Measurements from ENCODE around the gene TRAPPC4.
"Not testable (repeated sequence)": the region's sequence is repeated elsewhere in the genome, so short reads cannot be mapped to it uniquely, and the experiment has no call there.

TRAPPC4 gene

GRCh38 chr11:119014209-119014924, 4.2 kb upstream of the TRAPPC4 start:
- no peak for DNase-seq

DNA sequence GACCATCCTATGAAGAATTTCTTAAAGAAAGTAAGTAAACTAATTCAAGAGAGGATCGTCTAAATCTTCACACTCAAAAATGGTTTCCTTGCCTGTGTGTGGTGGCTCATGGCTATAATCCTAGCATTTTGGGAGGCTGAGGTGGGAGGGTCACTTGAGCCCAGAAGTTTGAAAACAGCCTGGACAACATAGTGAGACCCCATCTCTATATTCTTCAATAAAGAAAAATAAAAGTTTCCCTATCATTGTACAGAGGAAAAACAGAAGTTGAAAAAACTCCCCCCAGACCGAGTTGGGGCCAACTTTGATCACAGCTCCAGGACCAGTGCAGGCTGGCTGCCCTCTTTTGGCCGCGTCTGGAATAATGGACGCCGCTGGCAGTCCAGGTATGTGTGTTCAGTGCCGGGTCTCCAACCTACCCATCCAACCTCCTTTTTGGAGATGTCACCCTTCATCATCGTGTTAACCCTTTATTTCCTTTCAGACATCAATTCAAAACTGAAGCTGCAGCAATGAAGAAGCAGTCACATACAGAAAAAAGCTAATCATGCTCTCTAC, 3.4 kb upstream of the TRAPPC4 start:
- DNase-seq, result no peak

DNA sequence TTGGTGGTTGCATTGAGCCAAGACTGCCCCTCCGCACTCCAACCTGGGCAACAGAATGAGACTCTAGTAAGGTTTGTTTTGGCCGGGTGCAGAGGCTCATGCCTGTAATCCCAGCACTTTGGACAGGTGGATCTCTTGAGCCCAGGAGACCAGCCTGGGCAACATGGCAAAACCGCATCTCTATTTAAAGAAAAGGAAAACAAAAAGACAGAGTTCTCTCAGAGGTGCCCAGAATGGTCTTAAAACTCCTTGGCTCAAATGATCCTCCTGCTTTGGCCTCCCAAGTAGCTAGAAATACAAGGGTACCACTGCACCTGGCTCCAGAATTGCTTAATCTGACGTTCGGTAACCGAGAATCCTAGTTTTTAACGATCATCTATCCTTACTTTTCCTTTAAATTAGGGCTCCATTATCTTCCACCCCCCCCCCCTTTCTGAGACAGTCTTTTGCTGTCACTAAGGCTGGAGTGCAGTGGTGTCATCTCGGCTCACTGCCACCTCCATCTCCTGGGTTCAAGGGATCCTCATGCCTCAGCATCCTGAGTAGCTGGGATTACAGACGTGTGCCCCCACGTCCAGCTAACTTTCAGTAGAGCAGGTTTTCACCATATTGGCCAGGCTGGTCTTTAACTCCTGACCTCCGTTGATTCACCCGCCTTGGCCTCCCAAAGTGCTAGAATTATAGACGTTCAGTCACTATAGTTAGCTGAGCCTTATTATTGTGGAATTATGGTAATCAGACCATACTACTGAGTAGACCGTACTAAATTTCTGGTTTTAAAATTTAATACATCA, 2.2 kb upstream of the TRAPPC4 start:
- DNase-seq, result no peak

GRCh38 chr11:119017377-119017776, 1.2 kb upstream of the TRAPPC4 start:
- DNase-seq, result not testable (repeated sequence)

- DNase-seq, result no peak
These were observed 1.4 kb downstream of the TRAPPC4 start for GRCh38 chr11:119019996-119020395.

- DNase-seq, result no peak
These were observed 3.1 kb downstream of the TRAPPC4 start for GRCh38 chr11:119021631-119022030.

- no peak for DNase-seq
These were observed 5.2 kb downstream of the TRAPPC4 start for GRCh38 chr11:119023741-119024140.

GRCh38 chr11:119024430-119025098, 6.0 kb downstream of the TRAPPC4 start:
- no peak for DNase-seq

DNA sequence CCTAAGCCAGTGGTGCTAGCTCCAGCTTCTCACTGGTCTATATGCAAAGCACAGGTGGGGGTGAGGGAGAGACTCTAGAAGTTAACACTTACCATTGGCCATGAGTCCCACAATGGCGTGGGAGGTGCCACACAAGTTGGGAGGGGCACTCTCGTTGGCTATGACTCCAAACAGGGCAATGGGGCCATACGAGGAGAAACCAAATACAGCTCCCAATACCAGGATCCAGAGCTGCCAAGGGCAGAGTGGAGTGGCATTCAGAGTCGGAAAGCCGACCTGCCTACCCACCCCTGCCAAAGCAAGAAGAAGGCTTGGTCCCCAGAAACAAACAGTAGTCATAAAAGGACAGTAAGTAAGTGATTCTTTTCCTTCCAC, 6.5 kb downstream of the TRAPPC4 start:
- DNase-seq, result no peak

- DNase-seq, result no peak
These were observed 7.0 kb downstream of the TRAPPC4 start for GRCh38 chr11:119025541-119025940.

DNA sequence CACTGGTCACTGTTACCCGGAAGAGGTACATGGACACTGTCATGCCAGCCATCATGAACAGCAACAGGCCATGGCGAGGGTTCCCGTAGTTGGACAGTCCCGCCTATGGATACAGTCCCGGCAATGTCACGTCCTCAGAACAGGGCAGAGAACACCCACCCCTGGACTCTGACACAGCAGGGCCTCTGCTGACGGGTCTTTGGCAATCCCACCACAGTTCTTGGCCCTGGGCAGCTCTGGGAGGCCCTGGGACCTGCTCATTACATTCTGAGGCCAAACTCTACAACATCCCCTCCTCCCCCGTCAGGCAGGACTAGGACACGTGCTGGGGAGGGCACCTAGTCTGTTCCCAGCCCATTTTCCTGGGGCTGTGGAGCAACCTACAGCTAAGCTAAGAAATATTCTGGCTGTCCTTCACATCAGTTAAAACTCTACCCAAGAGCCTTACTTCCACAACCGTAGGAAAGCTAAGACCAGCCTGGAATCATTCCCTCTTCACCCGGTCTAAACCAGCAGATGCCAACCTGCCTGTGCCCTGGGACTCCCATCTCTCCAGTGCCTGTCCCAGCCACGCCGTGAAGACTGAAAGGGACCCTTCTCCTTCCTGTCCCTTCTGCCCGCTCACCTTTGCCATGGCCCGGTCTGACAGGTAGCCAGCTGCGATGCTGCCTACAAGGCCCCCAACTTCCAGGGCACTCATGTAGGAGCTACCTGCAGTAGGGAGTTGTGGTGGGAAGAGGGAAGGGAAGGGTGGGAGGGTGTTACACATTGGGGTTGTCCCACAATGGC, 7.6 kb downstream of the TRAPPC4 start:
- no peak for DNase-seq

- no peak for DNase-seq
These were observed 8.4 kb downstream of the TRAPPC4 start for GRCh38 chr11:119026970-119027369.

DNA sequence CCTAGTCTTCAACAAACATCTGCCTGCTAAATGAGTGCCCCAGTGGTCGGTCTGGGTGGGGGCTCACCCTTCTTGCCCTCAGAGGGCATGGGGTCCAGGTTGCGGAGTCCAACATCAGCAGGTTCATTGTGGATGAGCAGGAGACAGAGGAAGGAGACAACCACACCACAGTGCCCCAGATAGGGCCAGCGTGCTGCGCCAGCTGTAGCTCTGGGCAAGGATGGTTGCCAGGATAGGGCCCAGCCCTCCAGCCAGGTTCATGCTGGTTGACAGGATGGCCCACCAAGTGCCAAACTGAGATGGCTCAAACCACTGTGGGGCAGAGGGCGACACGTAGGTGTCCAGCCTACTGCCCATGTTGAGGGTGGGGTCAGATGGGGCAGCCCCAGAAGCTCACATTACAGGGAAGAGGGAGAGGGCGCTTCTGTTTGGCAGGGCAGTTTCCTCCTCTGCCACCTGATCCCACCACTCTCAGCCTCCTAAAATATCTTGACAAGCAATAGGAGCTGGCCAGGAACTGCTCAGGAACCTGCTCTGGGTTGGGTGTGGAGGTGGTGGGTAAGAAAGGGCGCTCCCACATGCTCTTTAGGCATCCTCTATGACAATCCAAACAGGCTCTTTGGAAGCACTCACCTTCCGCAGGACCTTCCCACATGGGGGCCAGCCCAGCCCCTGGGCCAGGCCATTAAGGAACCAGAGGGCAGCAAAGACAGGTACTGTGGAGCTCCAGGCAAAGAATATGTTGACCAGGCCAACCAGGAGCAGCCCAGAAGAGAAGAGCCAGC, 9.2 kb downstream of the TRAPPC4 start:
- DNase-seq, result no peak

DNA sequence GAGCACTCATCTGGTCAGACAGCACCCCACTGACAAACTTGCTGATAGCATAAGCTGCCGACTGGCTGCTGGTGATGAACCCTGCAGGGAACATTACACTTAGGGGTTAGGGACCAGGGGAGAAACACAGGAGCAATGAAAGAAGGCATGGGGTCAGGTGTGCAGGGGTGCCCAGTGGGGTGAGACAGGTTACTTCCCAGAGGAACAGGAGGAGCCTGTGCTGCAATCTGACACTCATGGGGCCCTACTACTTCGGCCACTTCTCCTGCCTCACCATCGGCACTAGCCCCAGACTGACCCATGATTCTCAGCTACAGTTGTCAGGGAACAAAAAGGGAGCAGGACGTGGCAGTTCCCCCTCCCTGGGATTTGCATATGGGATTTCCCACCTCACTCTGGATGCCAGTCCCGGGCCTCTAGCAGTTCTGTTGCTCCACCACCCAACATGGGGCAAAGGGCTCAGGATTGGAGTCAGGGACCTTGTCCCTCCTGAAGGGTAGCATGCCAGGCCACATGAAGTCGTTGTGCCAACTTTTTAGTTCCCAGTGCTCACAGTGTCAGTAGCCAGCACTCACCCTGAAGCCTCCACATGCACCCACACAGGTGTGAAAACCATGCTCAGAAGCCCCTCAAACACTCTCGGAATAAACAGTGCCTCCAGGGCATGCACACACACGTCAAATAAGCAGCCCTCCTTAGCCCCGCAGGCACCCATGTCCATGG, 9.9 kb downstream of the TRAPPC4 start:
- DNase-seq, result no peak

DNA sequence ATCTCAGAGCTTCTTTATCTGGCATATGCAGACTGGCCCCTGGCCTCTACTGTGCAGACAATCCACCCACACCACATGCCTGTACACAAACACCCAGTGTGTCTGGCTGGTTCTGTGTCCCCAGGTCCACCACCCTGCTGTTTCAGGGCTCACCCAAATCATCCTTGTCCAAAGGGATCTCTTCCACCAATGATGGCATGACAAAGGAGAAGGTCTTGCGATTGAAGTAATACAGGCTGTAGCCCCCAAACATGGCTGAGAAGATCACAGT, 10.4 kb downstream of the TRAPPC4 start:
- DNase-seq, result no peak

DNA sequence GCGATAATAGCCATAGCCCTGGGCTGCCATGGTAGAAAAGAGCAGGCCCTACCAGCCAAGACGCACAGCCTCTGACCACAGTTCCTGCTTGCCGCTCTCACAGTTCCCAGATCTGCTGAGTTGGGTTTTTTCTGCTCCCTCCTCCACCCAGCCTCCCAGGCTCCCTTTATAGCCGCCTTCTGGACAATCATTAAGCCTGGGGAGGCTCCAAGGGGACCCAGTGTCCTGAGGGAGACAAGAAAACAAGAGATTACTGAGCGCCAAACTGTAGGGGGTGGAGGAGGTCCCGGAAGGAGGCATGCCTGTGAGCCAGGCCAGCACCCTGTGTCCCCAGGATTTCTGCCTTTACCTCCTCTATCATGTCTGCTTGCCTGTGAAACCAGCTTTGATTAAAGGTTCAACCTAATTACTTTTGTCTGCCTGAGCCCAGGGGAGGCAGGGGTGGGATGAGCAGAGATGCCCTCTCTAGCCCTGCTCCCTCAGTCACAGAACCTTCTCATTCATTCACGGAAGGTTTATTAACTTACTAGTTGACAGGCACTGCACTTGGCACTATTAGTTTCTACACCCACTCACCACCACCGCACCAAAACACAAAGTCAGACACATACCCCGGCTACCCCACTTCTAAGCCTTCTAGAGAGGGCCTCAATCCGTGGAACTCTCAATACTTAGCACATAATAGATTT, 10.9 kb downstream of the TRAPPC4 start:
- DNase-seq, result no peak

- no peak for DNase-seq
These were observed 11.4 kb downstream of the TRAPPC4 start for GRCh38 chr11:119030029-119030328.

DNA sequence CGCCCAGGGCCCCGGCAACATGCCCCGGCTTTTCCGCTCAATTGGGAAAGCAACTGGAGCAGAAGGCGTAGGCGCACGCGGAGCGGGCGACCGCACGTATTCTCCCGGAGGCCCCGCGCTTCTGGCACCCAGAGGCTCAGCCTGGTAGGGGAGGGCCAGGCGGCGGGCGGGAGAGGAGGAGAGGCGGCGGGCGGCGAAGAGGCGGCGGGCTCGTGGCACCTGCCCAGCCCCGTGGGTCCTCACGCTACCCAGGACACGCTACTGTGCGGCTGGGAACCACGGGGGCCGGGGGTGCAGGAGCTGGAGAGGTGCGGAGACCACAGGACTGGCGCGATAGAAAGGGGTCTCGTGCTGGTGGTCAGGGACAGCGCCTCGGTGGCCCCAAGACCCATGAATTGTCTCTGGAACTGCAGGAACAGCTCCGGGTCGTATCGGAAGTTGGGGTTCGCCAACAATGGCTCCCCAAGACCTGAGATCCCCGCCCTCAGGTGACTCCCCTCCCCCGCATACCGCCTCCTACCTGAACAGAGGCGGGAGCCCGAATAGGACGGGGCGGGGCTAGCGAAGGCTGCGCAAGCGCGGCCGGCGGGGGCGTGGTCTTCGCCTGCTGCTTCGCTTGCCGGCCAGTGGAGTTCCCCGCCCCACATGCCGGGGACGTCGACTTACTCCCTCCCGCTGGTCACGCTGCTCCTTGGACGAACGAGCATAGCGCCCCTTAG, 11.9 kb downstream of the TRAPPC4 start, which contains the start of gene SLC37A4:
Gene SLC37A4, minus strand, starts transcription at position 549 of the 719 bp plus-strand sequence.
- DNase-seq, result peak; percentile 96

DNA sequence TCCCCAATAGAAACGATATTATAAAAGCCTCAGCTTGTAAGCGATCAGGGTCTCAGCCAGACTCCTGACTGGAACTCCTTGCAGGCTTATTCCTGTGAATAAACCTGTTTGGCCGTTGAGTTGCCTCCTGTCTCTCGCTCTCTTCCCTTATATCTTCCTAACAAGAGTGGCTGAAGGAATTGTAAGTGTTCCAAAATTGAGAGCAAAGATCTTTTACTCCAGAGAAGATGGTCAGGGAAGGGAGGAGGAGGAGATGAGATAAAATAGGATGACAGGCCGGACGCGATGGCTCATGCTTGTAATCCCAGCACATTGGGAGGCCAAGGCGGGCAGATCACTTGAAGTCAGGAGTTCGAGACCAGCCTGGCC, 13.3 kb downstream of the TRAPPC4 start:
- DNase-seq, result no peak

GRCh38 chr11:119033421-119033820, 14.9 kb downstream of the TRAPPC4 start:
- not testable (repeated sequence) for DNase-seq

Measured in NCI-H510A treated with DMSO at 0.1 percent for 48 hours (cell line).